ENCODE measurements around the gene RFX5.

RFX5 gene

DNA sequence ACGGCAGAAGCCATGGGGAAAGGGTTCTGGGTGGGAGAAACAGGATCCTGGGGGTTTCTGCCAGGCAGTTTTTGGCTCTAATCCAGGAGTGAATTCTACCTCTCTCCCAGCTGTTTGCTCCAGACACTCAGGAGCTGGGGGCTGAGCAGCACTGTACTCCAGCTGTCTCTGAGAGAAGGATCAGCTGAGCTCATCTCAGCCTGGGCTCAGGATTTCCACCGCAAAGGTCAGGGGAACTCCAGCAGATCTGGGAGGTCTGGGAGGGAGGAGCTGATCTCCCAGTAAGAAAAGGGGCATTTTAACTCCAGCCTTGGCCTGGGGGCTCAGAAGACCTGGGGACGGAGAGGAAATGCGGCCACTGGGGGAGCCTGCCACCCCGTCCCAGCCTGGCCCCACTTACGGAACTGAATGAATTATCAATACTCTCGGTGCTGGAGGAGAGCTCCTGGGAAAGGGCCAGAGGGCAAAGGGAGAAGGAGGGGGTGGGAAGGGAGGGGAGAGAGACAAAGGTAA, 37.2 kb downstream of the RFX5 start:
- no peaks in the 10 kb centered on the region for H4K20me1 ChIP-seq (ENCODE audit: control insufficient read depth, insufficient read depth, low read depth, low read length)
- peaks cover 82% of the 10 kb centered on the region for H3K36me3 ChIP-seq (ENCODE audit: control insufficient read depth, low read length)

DNA sequence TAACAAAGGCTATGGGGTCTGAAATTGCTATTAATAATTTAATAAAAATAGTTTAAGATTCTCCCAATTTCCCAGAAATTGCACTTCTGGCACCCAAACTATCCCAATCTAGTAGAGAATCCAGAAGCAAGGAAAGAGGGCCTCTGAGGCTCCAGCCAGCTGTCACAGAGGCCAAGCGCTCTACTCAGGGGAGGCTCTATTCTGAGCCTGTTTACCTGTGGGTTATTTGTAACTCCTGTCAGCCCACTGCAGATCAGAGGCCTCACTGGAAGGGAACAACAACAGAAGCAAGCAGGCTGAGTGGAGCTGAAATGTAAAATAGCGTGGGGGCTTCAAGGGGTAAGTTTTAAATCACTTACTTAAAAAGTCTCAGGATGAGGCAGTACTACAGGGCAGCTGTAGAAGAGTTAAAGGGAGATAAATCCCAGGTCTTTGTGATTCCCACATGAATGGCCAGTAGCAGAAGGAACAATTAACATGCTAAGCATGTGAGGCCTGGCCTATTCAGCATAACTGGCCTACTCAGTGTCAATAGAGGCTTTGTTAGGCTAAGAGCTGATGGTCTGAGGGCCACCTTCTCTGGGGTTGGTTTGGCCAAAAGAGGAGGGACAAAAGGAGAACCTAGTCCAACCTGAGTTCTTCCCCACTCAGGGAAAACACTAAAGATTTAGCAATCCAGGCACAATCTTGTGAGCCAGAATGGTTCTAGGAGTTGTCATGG, 52.1 kb downstream of the RFX5 start:
- no peak overlapping the region for H3K4me2 ChIP-seq (ENCODE audit: low read length)
- TF ChIP-seq, protein P1, sequence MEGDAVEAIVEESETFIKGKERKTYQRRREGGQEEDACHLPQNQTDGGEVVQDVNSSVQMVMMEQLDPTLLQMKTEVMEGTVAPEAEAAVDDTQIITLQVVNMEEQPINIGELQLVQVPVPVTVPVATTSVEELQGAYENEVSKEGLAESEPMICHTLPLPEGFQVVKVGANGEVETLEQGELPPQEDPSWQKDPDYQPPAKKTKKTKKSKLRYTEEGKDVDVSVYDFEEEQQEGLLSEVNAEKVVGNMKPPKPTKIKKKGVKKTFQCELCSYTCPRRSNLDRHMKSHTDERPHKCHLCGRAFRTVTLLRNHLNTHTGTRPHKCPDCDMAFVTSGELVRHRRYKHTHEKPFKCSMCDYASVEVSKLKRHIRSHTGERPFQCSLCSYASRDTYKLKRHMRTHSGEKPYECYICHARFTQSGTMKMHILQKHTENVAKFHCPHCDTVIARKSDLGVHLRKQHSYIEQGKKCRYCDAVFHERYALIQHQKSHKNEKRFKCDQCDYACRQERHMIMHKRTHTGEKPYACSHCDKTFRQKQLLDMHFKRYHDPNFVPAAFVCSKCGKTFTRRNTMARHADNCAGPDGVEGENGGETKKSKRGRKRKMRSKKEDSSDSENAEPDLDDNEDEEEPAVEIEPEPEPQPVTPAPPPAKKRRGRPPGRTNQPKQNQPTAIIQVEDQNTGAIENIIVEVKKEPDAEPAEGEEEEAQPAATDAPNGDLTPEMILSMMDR (IDR thresholded peaks at IDR 0.05; ENCODE audit: low read depth, low read length, poor library complexity, severe bottlenecking), result no peak
- TF ChIP-seq EZH2phosphoT487 (IDR thresholded peaks at IDR 0.05; ENCODE audit: borderline replicate concordance, low read length), result no peak
- H3F3A ChIP-seq (ENCODE audit: control insufficient read depth, insufficient read depth), result no peaks in the 10 kb centered on the region
- peaks cover 71% of the 10 kb centered on the region for H3K36me3 ChIP-seq (ENCODE audit: control insufficient read depth, low read length)
- no peak overlapping the region for H3K27ac ChIP-seq (ENCODE audit: low read depth, low read length)
- no peak overlapping the region for H3K4me3 ChIP-seq (ENCODE audit: low read length)
- H4K20me1 ChIP-seq (ENCODE audit: control insufficient read depth, insufficient read depth, low read depth, low read length), result no peaks in the 10 kb centered on the region
- H3K4me1 ChIP-seq (ENCODE audit: control insufficient read depth, low read length), result no peaks in the 10 kb centered on the region
- H3K27me3 ChIP-seq (ENCODE audit: control insufficient read depth, low read length), result no peaks in the 10 kb centered on the region
- H3K79me2 ChIP-seq (ENCODE audit: control insufficient read depth, low read length), result no peaks in the 10 kb centered on the region
- H3K9me3 ChIP-seq (ENCODE audit: control insufficient read depth, insufficient read depth, low read length), result no peaks in the 10 kb centered on the region
- no peaks in the 10 kb centered on the region for H3K9me2 ChIP-seq (replicated peaks; ENCODE audit: control insufficient read depth, low read length)

More for the DNA sequence above, 37.2 kb downstream of the RFX5 start:
- Histone ChIP-seq H3K4me2 (ENCODE audit: low read length) (no peak overlapping the region), H3K4me3 (ENCODE audit: low read length) (no peak overlapping the region), H3K79me2 (ENCODE audit: control insufficient read depth, low read length) (peaks cover 5% of the 10 kb centered on the region; the same call in 1 of the 2 replicates), H3K27ac (ENCODE audit: low read depth, low read length) (no peak overlapping the region), H3K9me3 (ENCODE audit: control insufficient read depth, insufficient read depth, low read length) (no peaks in the 10 kb centered on the region), H3F3A (ENCODE audit: control insufficient read depth, insufficient read depth) (no peaks in the 10 kb centered on the region), H3K27me3 (ENCODE audit: control insufficient read depth, low read length) (no peaks in the 10 kb centered on the region), H3K9me2 (replicated peaks; ENCODE audit: control insufficient read depth, low read length) (no peaks in the 10 kb centered on the region), H3K4me1 (ENCODE audit: control insufficient read depth, low read length) (no peaks in the 10 kb centered on the region)
- no peak for TF ChIP-seq EZH2phosphoT487 (IDR thresholded peaks at IDR 0.05; ENCODE audit: borderline replicate concordance, low read length)
- TF ChIP-seq, protein P1 (IDR thresholded peaks at IDR 0.05; ENCODE audit: low read depth, low read length, poor library complexity, severe bottlenecking), result no peak

DNA sequence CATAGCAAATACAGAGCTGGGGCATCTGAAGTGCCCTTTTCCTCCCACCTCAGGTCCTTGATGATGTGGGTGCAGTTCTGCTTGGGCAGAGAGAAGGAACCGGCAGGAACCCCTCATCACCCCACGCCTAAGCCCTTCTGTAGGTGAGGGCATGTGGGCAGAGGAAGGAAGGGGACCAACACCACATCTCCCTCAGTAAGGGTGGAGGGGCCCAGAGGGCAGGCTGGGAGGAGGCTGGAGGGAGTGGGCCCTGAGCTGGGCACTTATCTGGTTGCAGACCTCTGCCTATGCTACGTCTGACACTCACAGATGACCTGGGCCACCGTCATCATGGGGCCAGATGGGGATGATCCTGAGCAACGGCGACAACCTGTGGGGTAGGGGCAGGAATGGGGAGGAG, 54.0 kb downstream of the RFX5 start:
- Histone ChIP-seq H3K36me3 (ENCODE audit: control insufficient read depth, low read length) (peaks cover 74% of the 10 kb centered on the region), H3K27me3 (ENCODE audit: control insufficient read depth, low read length) (no peaks in the 10 kb centered on the region), H3K4me1 (ENCODE audit: control insufficient read depth, low read length) (no peaks in the 10 kb centered on the region), H3K4me2 (ENCODE audit: low read length) (no peak overlapping the region), H4K20me1 (ENCODE audit: control insufficient read depth, insufficient read depth, low read depth, low read length) (no peaks in the 10 kb centered on the region), H3K4me3 (ENCODE audit: low read length) (no peak overlapping the region), H3K27ac (ENCODE audit: low read depth, low read length) (no peak overlapping the region), H3K9me3 (ENCODE audit: control insufficient read depth, insufficient read depth, low read length) (no peaks in the 10 kb centered on the region), H3K79me2 (ENCODE audit: control insufficient read depth, low read length) (peaks cover 3% of the 10 kb centered on the region), H3F3A (ENCODE audit: control insufficient read depth, insufficient read depth) (no peaks in the 10 kb centered on the region), H3K9me2 (replicated peaks; ENCODE audit: control insufficient read depth, low read length) (no peaks in the 10 kb centered on the region)
- TF ChIP-seq, protein P1 (IDR thresholded peaks at IDR 0.05; ENCODE audit: low read depth, low read length, poor library complexity, severe bottlenecking), result no peak
- TF ChIP-seq EZH2phosphoT487 (IDR thresholded peaks at IDR 0.05; ENCODE audit: borderline replicate concordance, low read length), result no peak
